Stimulated activated naive B cell treated with anti-CD40 and anti-IgM and Interleukin-4, amounts not matched to agents 10 μg/mL and 1 μg/mL and 100 μg/mL, for 72 hours (primary cell): Measurements from ENCODE around the gene HTR3E.

Experiments
- ATAC-seq, 2 donors: fragments of 150-1000 bp; cut with Tn5 transposase; replicated peaks; 2 replicates each; pipeline ENCODE4 v1.10.0; 2021; ENCODE audit warnings: moderate library complexity in 1 of 2
- DNase-seq: peaks from one replicate; pipeline ENCODE4 v3.0.0; 2021
- H3K27ac Mint-ChIP-seq: one replicate; pipeline ENCODE4 v1.8.0; 2022; ENCODE audit warnings: mild to moderate bottlenecking, mixed read lengths
- H3K27me3 Mint-ChIP-seq, 2 donors: one replicate each; pipeline ENCODE4 v1.8.0; 2022; ENCODE audit warnings: mixed read lengths in 2 of 2
- H3K36me3 Mint-ChIP-seq, 2 donors: one replicate each; pipeline ENCODE4 v1.8.0; 2022; ENCODE audit warnings: mixed read lengths in 2 of 2, mild to moderate bottlenecking in 1 of 2
- H3K4me1 Mint-ChIP-seq, 2 donors: one replicate each; pipeline ENCODE4 v1.8.0; 2022; ENCODE audit warnings: mixed read lengths in 2 of 2, mild to moderate bottlenecking in 1 of 2
- H3K4me3 Mint-ChIP-seq, 2 donors: one replicate each; pipeline ENCODE4 v1.8.0; 2022; ENCODE audit warnings: mild to moderate bottlenecking in 2 of 2, mixed read lengths in 2 of 2, moderate library complexity in 1 of 2
- H3K9me3 Mint-ChIP-seq, 2 donors: one replicate each; pipeline ENCODE4 v1.8.0; 2022; ENCODE audit warnings: mixed read lengths in 2 of 2, mild to moderate bottlenecking in 1 of 2

Gene HTR3E

GRCh38 chr3:184154885-184155643 lies 58.2 kb downstream of the HTR3E start, which contains the start of gene DVL3:
Gene DVL3 (plus strand): TSS chr3:184155377. CDS start chr3:184155636, 259 bp downstream.
- Mint-ChIP-seq H3K36me3 (peaks cover 3 to 5% of the 10 kb centered on the region in 2 donors), H3K27ac (peak within 1 kb of the TSS; percentile 94), H3K27me3 (no peaks in the 10 kb centered on the region), H3K4me3 (peak within 1 kb of the TSS; percentile 90 to 97), H3K4me1 (peaks cover 8 to 22% of the 10 kb centered on the region in 2 donors), H3K9me3 (no peaks in the 10 kb centered on the region)
- peak; percentile 33 for DNase-seq
- ATAC-seq, result peak; percentile 73 to 83

GRCh38 chr3:184155644-184156521 lies 59.0 kb downstream of the HTR3E start:
- Mint-ChIP-seq H3K27ac (peak overlapping the region; percentile 94), H3K9me3 (no peaks in the 10 kb centered on the region), H3K4me3 (peak overlapping the region; percentile 90 to 97), H3K27me3 (no peaks in the 10 kb centered on the region), H3K4me1 (peaks cover 11 to 30% of the 10 kb centered on the region in 2 donors), H3K36me3 (peaks cover 7% of the 10 kb centered on the region in 2 donors)
- no peak for DNase-seq
- peak; percentile 62 to 65 for ATAC-seq

- H3K36me3 Mint-ChIP-seq, result peaks cover 9 to 10% of the 10 kb centered on the region in 2 donors
- no peaks in the 10 kb centered on the region for H3K9me3 Mint-ChIP-seq
- peak; percentile 29 to 30 for ATAC-seq
- DNase-seq, result no peak
- H3K27ac Mint-ChIP-seq, result peak overlapping the region; percentile 94
- peak overlapping the region; percentile 90 to 97 for H3K4me3 Mint-ChIP-seq
- peaks cover 14 to 34% of the 10 kb centered on the region in 2 donors for H3K4me1 Mint-ChIP-seq
- H3K27me3 Mint-ChIP-seq, result no peaks in the 10 kb centered on the region
Observed at GRCh38 chr3:184156522-184156955, 59.7 kb downstream of the HTR3E start.
